Karpas-422 (cell line): ENCODE measurements around the gene UBQLNL. TPM values are rescaled to one million over a fixed set of nuclear protein-coding genes. Genes with fewer than 3 reads are reported as not detected.

Experiments used
- DNase-seq: peaks from one replicate; pipeline ENCODE4 v3.0.0-alpha.2; 2015
- H2AFZ ChIP-seq: fragments of 200-600 bp; sonication (generic); 2 replicates; pipeline ENCODE4 v1.6.1; 2014; ENCODE audit warnings: antibody characterized with exemption, low read length, mixed read lengths
- H3K27ac ChIP-seq: fragments of 200-600 bp; sonication (generic); 2 replicates; pipeline ENCODE4 v1.5.1; 2014; ENCODE audit warnings: mild to moderate bottlenecking, low read length, moderate library complexity
- H3K27me3 ChIP-seq: fragments of 200-600 bp; sonication (generic); 2 replicates; pipeline ENCODE4 v1.6.1; 2014; ENCODE audit warnings: low read length, mixed read lengths
- H3K36me3 ChIP-seq: fragments of 200-600 bp; sonication (generic); 2 replicates; pipeline ENCODE4 v1.6.1; 2014; ENCODE audit warnings: low read length, mixed read lengths; ENCODE audit not compliant: insufficient read depth
- H3K4me1 ChIP-seq: fragments of 200-600 bp; sonication (generic); 2 replicates; pipeline ENCODE4 v1.6.1; 2014; ENCODE audit warnings: mild to moderate bottlenecking, low read length, mixed read lengths
- H3K4me2 ChIP-seq: fragments of 200-600 bp; sonication (generic); 2 replicates; pipeline ENCODE4 v1.6.1; 2014; ENCODE audit warnings: low read length, low read depth, mild to moderate bottlenecking; ENCODE audit not compliant: poor library complexity, severe bottlenecking
- H3K4me3 ChIP-seq: fragments of 200-600 bp; sonication (generic); 2 replicates; pipeline ENCODE4 v1.5.1; 2014; ENCODE audit warnings: mild to moderate bottlenecking, antibody characterized with exemption, low read length, mixed read lengths
- H3K79me2 ChIP-seq: fragments of 200-600 bp; sonication (generic); 2 replicates; pipeline ENCODE4 v1.6.1; 2014; ENCODE audit warnings: mild to moderate bottlenecking, low read length, mixed read lengths
- H3K9ac ChIP-seq: fragments of 200-600 bp; sonication (generic); 2 replicates; pipeline ENCODE4 v1.6.0; 2014; ENCODE audit warnings: low read length
- H3K9me2 ChIP-seq: fragments of 200-600 bp; sonication (generic), shearing (Covaris generic); replicated peaks from 2 replicates; pipeline ENCODE4 v1.6.0; 2014; ENCODE audit warnings: mild to moderate bottlenecking, low read length, moderate library complexity; ENCODE audit not compliant: insufficient read depth
- H3K9me3 ChIP-seq: fragments of 300-700, 200-600 bp; sonication (generic); 2 replicates; pipeline ENCODE4 v1.6.1; 2014; ENCODE audit warnings: low read length, mixed read lengths
- H4K20me1 ChIP-seq: fragments of 200-600 bp; sonication (generic); 2 replicates; pipeline ENCODE4 v1.6.1; 2014; ENCODE audit warnings: mild to moderate bottlenecking, antibody characterized with exemption, low read length, low read depth; ENCODE audit not compliant: insufficient read depth
- total RNA-seq: library from RNA; depleted of rRNA; stranded (reverse); fragments of >200 nt; shearing (Covaris generic); gene quantifications from 2 replicates; pipeline ENCODE4 v1.2.3, GENCODE V29; 2014; ENCODE audit warnings: low replicate concordance

Gene UBQLNL
- total RNA-seq, 1 experiment from 2014 or later, result not detected

GRCh38 chr11:5505363-5506048 is 11.0 kb downstream of the UBQLNL start:
- no peak overlapping the region for H2AFZ ChIP-seq
- no peak for DNase-seq
- H3K9me2 ChIP-seq, result no peaks in the 10 kb centered on the region
- H3K79me2 ChIP-seq, result no peaks in the 10 kb centered on the region
- H3K27ac ChIP-seq, result no peak overlapping the region
- no peaks in the 10 kb centered on the region for H3K4me1 ChIP-seq
- no peaks in the 10 kb centered on the region for H3K9me3 ChIP-seq
- H3K4me2 ChIP-seq, result no peak overlapping the region
- H3K27me3 ChIP-seq, result no peaks in the 10 kb centered on the region
- no peak overlapping the region for H3K4me3 ChIP-seq
- H3K9ac ChIP-seq, result no peak overlapping the region
- H3K36me3 ChIP-seq, result no peaks in the 10 kb centered on the region
- H4K20me1 ChIP-seq, result no peaks in the 10 kb centered on the region

GRCh38 chr11:5504403-5504921 is 12.0 kb downstream of the UBQLNL start:
- no peak overlapping the region for H3K4me2 ChIP-seq
- no peak overlapping the region for H2AFZ ChIP-seq
- H3K79me2 ChIP-seq, result no peaks in the 10 kb centered on the region
- no peak for DNase-seq
- no peak overlapping the region for H3K4me3 ChIP-seq
- H3K4me1 ChIP-seq, result no peaks in the 10 kb centered on the region
- H3K27ac ChIP-seq, result no peak overlapping the region
- H3K9ac ChIP-seq, result no peak overlapping the region
- no peaks in the 10 kb centered on the region for H3K9me3 ChIP-seq
- H3K36me3 ChIP-seq, result no peaks in the 10 kb centered on the region
- no peaks in the 10 kb centered on the region for H4K20me1 ChIP-seq
- no peaks in the 10 kb centered on the region for H3K27me3 ChIP-seq
- H3K9me2 ChIP-seq, result no peaks in the 10 kb centered on the region

GRCh38 chr11:5500393-5500801 is 16.1 kb downstream of the UBQLNL start:
- H3K36me3 ChIP-seq, result no peaks in the 10 kb centered on the region
- no peak overlapping the region for H3K4me2 ChIP-seq
- no peaks in the 10 kb centered on the region for H3K79me2 ChIP-seq
- H4K20me1 ChIP-seq, result no peaks in the 10 kb centered on the region
- H3K9ac ChIP-seq, result no peak overlapping the region
- no peak overlapping the region for H2AFZ ChIP-seq
- H3K4me3 ChIP-seq, result no peak overlapping the region
- no peaks in the 10 kb centered on the region for H3K4me1 ChIP-seq
- H3K27ac ChIP-seq, result no peak overlapping the region
- DNase-seq, result no peak
- H3K9me2 ChIP-seq, result no peaks in the 10 kb centered on the region
- no peaks in the 10 kb centered on the region for H3K27me3 ChIP-seq
- H3K9me3 ChIP-seq, result no peaks in the 10 kb centered on the region

- no peak overlapping the region for H3K4me2 ChIP-seq
Measured at GRCh38 chr11:5499671-5500070, 16.8 kb downstream of the UBQLNL start.

GRCh38 chr11:5489576-5490357 is 26.7 kb downstream of the UBQLNL start:
- H3K4me2 ChIP-seq, result no peak overlapping the region
- H3K36me3 ChIP-seq, result no peaks in the 10 kb centered on the region
- H2AFZ ChIP-seq, result no peak overlapping the region
- H3K79me2 ChIP-seq, result no peaks in the 10 kb centered on the region
- no peak overlapping the region for H3K9ac ChIP-seq
- no peak overlapping the region for H3K4me3 ChIP-seq
- H3K4me1 ChIP-seq, result no peaks in the 10 kb centered on the region
- no peak overlapping the region for H3K27ac ChIP-seq
- H3K9me2 ChIP-seq, result no peaks in the 10 kb centered on the region
- DNase-seq, result no peak
- H3K27me3 ChIP-seq, result no peaks in the 10 kb centered on the region
- no peaks in the 10 kb centered on the region for H3K9me3 ChIP-seq
- no peaks in the 10 kb centered on the region for H4K20me1 ChIP-seq

More at GRCh38 chr11:5499671-5500070, 16.8 kb downstream of the UBQLNL start:
- H3K4me1 ChIP-seq, result no peaks in the 10 kb centered on the region
- DNase-seq, result no peak
- H3K27me3 ChIP-seq, result no peaks in the 10 kb centered on the region
- no peaks in the 10 kb centered on the region for H3K9me2 ChIP-seq
- no peak overlapping the region for H3K27ac ChIP-seq
- H3K9ac ChIP-seq, result no peak overlapping the region
- no peaks in the 10 kb centered on the region for H3K36me3 ChIP-seq
- H3K4me3 ChIP-seq, result no peak overlapping the region
- no peaks in the 10 kb centered on the region for H4K20me1 ChIP-seq
- no peaks in the 10 kb centered on the region for H3K79me2 ChIP-seq
- no peaks in the 10 kb centered on the region for H3K9me3 ChIP-seq
- no peak overlapping the region for H2AFZ ChIP-seq

GRCh38 chr11:5488798-5489399 is 27.6 kb downstream of the UBQLNL start:
- Histone ChIP-seq H3K79me2 (no peaks in the 10 kb centered on the region), H3K36me3 (no peaks in the 10 kb centered on the region), H3K4me2 (no peak overlapping the region), H3K27me3 (no peaks in the 10 kb centered on the region), H3K4me3 (no peak overlapping the region), H4K20me1 (no peaks in the 10 kb centered on the region), H2AFZ (no peak overlapping the region), H3K9ac (no peak overlapping the region), H3K9me3 (no peaks in the 10 kb centered on the region), H3K9me2 (no peaks in the 10 kb centered on the region), H3K4me1 (no peaks in the 10 kb centered on the region), H3K27ac (no peak overlapping the region)
- DNase-seq, result no peak

GRCh38 chr11:5488385-5488784 is 28.1 kb downstream of the UBQLNL start, which contains the start of gene OR52D1:
Gene OR52D1 (plus strand): TSS chr11:5488685. CDS start chr11:5488707, 22 bp downstream.
- Histone ChIP-seq H3K27me3 (no peaks in the 10 kb centered on the region), H4K20me1 (no peaks in the 10 kb centered on the region), H2AFZ (no peak within 1 kb of the TSS), H3K27ac (no peak within 1 kb of the TSS), H3K9me3 (no peaks in the 10 kb centered on the region), H3K36me3 (no peaks in the 10 kb centered on the region), H3K4me2 (no peak within 1 kb of the TSS), H3K9me2 (no peaks in the 10 kb centered on the region), H3K4me3 (no peak within 1 kb of the TSS), H3K4me1 (no peaks in the 10 kb centered on the region), H3K9ac (no peak within 1 kb of the TSS), H3K79me2 (no peaks in the 10 kb centered on the region)
- no peak for DNase-seq

- no peak for DNase-seq
- no peaks in the 10 kb centered on the region for H4K20me1 ChIP-seq
- no peaks in the 10 kb centered on the region for H3K27me3 ChIP-seq
- no peak overlapping the region for H3K9ac ChIP-seq
- H3K4me1 ChIP-seq, result no peaks in the 10 kb centered on the region
- no peaks in the 10 kb centered on the region for H3K9me2 ChIP-seq
- H3K4me2 ChIP-seq, result no peak overlapping the region
- no peaks in the 10 kb centered on the region for H3K9me3 ChIP-seq
- H3K36me3 ChIP-seq, result no peaks in the 10 kb centered on the region
- no peak overlapping the region for H2AFZ ChIP-seq
- H3K27ac ChIP-seq, result no peak overlapping the region
- no peak overlapping the region for H3K4me3 ChIP-seq
- no peaks in the 10 kb centered on the region for H3K79me2 ChIP-seq
Measured at GRCh38 chr11:5486421-5486820, 30.1 kb downstream of the UBQLNL start.
